H9 (cell line): ENCODE data around the gene ZFAND3. TPM values are rescaled to one million over a fixed set of nuclear protein-coding genes. Genes with fewer than 3 reads are reported as not detected.

Experiments used
- DNase-seq: peaks from one replicate; pipeline ENCODE4 v3.0.0-alpha.2; 2017
- H2AFZ ChIP-seq: one replicate; pipeline ENCODE4 v1.6.1; 2013; ENCODE audit warnings: mild to moderate bottlenecking, low read length, control low read depth, moderate library complexity
- H2AK5ac ChIP-seq: 2 replicates; pipeline ENCODE4 v1.6.1; 2013; ENCODE audit warnings: low read length, control low read depth, mixed read lengths; ENCODE audit not compliant: insufficient read length
- H2BK120ac ChIP-seq: one replicate; pipeline ENCODE4 v1.6.1; 2013; ENCODE audit warnings: low read depth, mild to moderate bottlenecking, low read length, control low read depth, inconsistent platforms; ENCODE audit not compliant: poor library complexity, severe bottlenecking
- H2BK12ac ChIP-seq: 2 replicates; pipeline ENCODE4 v1.6.1; 2013; ENCODE audit warnings: low read length, control low read depth, mixed read lengths, low read depth; ENCODE audit not compliant: insufficient read length
- H2BK15ac ChIP-seq: 2 replicates; pipeline ENCODE4 v1.6.1; 2013; ENCODE audit warnings: low read depth, low read length, control low read depth
- H2BK20ac ChIP-seq: one replicate; pipeline ENCODE4 v1.6.1; 2013; ENCODE audit warnings: low read depth, mild to moderate bottlenecking, low read length, control low read depth, inconsistent platforms; ENCODE audit not compliant: poor library complexity, severe bottlenecking
- H2BK5ac ChIP-seq: 2 replicates; pipeline ENCODE4 v1.6.1; 2013; ENCODE audit warnings: low read length, control low read depth, mixed read lengths; ENCODE audit not compliant: insufficient read length
- H3K14ac ChIP-seq: 2 replicates; pipeline ENCODE4 v1.6.1; 2013; ENCODE audit warnings: low read length, control low read depth; ENCODE audit not compliant: insufficient read depth
- H3K18ac ChIP-seq: 2 replicates; pipeline ENCODE4 v1.6.1; 2013; ENCODE audit warnings: low read depth, mild to moderate bottlenecking, mixed read lengths, low read length, control low read depth; ENCODE audit not compliant: insufficient read length
- H3K23ac ChIP-seq: 2 replicates; pipeline ENCODE4 v1.6.1; 2013; ENCODE audit warnings: low read length, control low read depth, mixed read lengths, low read depth; ENCODE audit not compliant: insufficient read length
- H3K23me2 ChIP-seq: 2 replicates; pipeline ENCODE4 v1.6.1; 2013; ENCODE audit warnings: low read depth, mild to moderate bottlenecking, mixed read lengths, low read length, control low read depth; ENCODE audit not compliant: insufficient read length, poor library complexity, severe bottlenecking
- H3K27ac ChIP-seq: 2 replicates; pipeline ENCODE4 v1.5.1; 2013; ENCODE audit warnings: low read length, control low read depth, mixed read lengths, low read depth; ENCODE audit not compliant: insufficient read length
- H3K27me3 ChIP-seq: 2 replicates; pipeline ENCODE4 v1.6.1; 2013; ENCODE audit warnings: low read length, control low read depth, inconsistent platforms; ENCODE audit not compliant: insufficient read depth
- H3K4ac ChIP-seq: 2 replicates; pipeline ENCODE4 v1.6.1; 2013; ENCODE audit warnings: low read depth, mild to moderate bottlenecking, control low read depth, inconsistent platforms, low read length, moderate library complexity
- H3K4me1 ChIP-seq: 2 replicates; pipeline ENCODE4 v1.6.1; 2013; ENCODE audit warnings: low read length, control low read depth, inconsistent platforms; ENCODE audit not compliant: insufficient read depth
- H3K4me2 ChIP-seq: 2 replicates; pipeline ENCODE4 v1.6.1; 2013; ENCODE audit warnings: low read length, control low read depth, mixed read lengths; ENCODE audit not compliant: insufficient read length, insufficient read depth
- H3K56ac ChIP-seq: 2 replicates; pipeline ENCODE4 v1.6.1; 2013; ENCODE audit warnings: low read depth, mild to moderate bottlenecking, mixed read lengths, low read length, control low read depth; ENCODE audit not compliant: insufficient read length
- H3K79me1 ChIP-seq: 2 replicates; pipeline ENCODE4 v1.6.1; 2013; ENCODE audit warnings: low read depth, mild to moderate bottlenecking, moderate library complexity, low read length, control low read depth, inconsistent platforms; ENCODE audit not compliant: insufficient read depth, poor library complexity, severe bottlenecking
- H3K79me2 ChIP-seq: 2 replicates; pipeline ENCODE4 v1.6.1; 2013; ENCODE audit warnings: low read length, control low read depth, inconsistent platforms; ENCODE audit not compliant: insufficient read depth
- H3K9ac ChIP-seq: 2 replicates; pipeline ENCODE4 v1.6.1; 2013; ENCODE audit warnings: low read length, control low read depth, mixed read lengths; ENCODE audit not compliant: insufficient read length; ENCODE audit errors: extremely low read depth
- H3K9me3 ChIP-seq: one replicate; pipeline ENCODE4 v1.6.1; 2013; ENCODE audit warnings: low read depth, low read length, inconsistent platforms; ENCODE audit not compliant: control insufficient read depth
- H3T11ph ChIP-seq: one replicate; pipeline ENCODE4 v1.6.1; 2013; ENCODE audit warnings: mild to moderate bottlenecking, low read length, control low read depth, inconsistent platforms
- H4K20me1 ChIP-seq: one replicate; pipeline ENCODE4 v1.6.1; 2013; ENCODE audit not compliant: control insufficient read depth, insufficient read length, insufficient read depth
- H4K5ac ChIP-seq: 2 replicates; pipeline ENCODE4 v1.6.1; 2013; ENCODE audit warnings: low read depth, mild to moderate bottlenecking, mixed read lengths, low read length, control low read depth; ENCODE audit not compliant: insufficient read length
- H4K8ac ChIP-seq: replicated peaks from 2 replicates; pipeline ENCODE4 v1.6.1; 2013; ENCODE audit warnings: low read length, control low read depth, mixed read lengths, low read depth; ENCODE audit not compliant: insufficient read length
- H4K91ac ChIP-seq: 2 replicates; pipeline ENCODE4 v1.6.1; 2013; ENCODE audit warnings: low read depth, mild to moderate bottlenecking, moderate library complexity, mixed read lengths, low read length, control low read depth; ENCODE audit not compliant: insufficient read length
- H3K27ac Mint-ChIP-seq, 3 experiments: 2 replicates in 2 of 3; 3 replicates in 1 of 3; pipeline ENCODE4 v1.8.0; 2020 to 2021; ENCODE audit warnings: mixed read lengths in 3 of 3, mild to moderate bottlenecking in 1 of 3, moderate library complexity in 1 of 3
- H3K27me3 Mint-ChIP-seq: 2 replicates; pipeline ENCODE4 v1.8.0; 2021; ENCODE audit warnings: low read depth, mild to moderate bottlenecking, moderate library complexity, mixed read lengths
- H3K36me3 Mint-ChIP-seq, 3 experiments: 2 replicates in 2 of 3; 3 replicates in 1 of 3; pipeline ENCODE4 v1.8.0; 2020 to 2021; ENCODE audit warnings: low read depth in 3 of 3, mixed read lengths in 3 of 3; ENCODE audit not compliant: insufficient read depth in 1 of 3
- H3K4me1 Mint-ChIP-seq, 2 experiments: 2 replicates each; pipeline ENCODE4 v1.8.0; 2020; ENCODE audit warnings: mixed read lengths in 2 of 2
- H3K4me3 Mint-ChIP-seq, 2 experiments: 2 replicates in 1 of 2; 3 replicates in 1 of 2; pipeline ENCODE4 v1.8.0; 2020 to 2021; ENCODE audit warnings: mild to moderate bottlenecking in 2 of 2, mixed read lengths in 2 of 2, moderate library complexity in 1 of 2
- H3K9me3 Mint-ChIP-seq, 2 experiments: 2 replicates in 1 of 2; 3 replicates in 1 of 2; pipeline ENCODE4 v1.8.0; 2020; ENCODE audit warnings: mild to moderate bottlenecking in 2 of 2, mixed read lengths in 2 of 2, moderate library complexity in 1 of 2
- WGBS: extraction: QIAGEN DNeasy Blood & Tissue Kit; methylation state at CpG from one replicate; pipeline ENCODE4 v1.1.7; 2013; ENCODE audit warnings: missing lambda C conversion rate, low lambda C conversion rate, mixed read lengths; ENCODE audit not compliant: insufficient read length; ENCODE audit errors: extremely low coverage; 5-methylcytosine and 5-hydroxymethylcytosine counted together
- total RNA-seq: library from RNA; stranded (reverse); gene quantifications from 2 replicates; pipeline ENCODE4 v1.2.1, GENCODE V29; 2021
- TF ChIP-seq, protein P1 (sequence below): fragments of 200-600 bp; sonication (generic); conservative IDR thresholded peaks from 3 replicates; pipeline ENCODE4 v1.8.0; 2021; ENCODE audit warnings: antibody characterized with exemption, mild to moderate bottlenecking

ZFAND3 gene
- total RNA-seq, 1 experiment from 2014 or later: 57.7 TPM

- no peak overlapping the region for H4K5ac ChIP-seq
- H2AFZ ChIP-seq: no peak overlapping the region
- H3K9me3 Mint-ChIP-seq: 0 out of 5 replicates have a peak, but pooled peaks cover 0 to 2% of the 10 kb centered on the region in 2 experiments
- H3K27ac Mint-ChIP-seq: no peak overlapping the region
- H3K9me3 ChIP-seq: no peaks in the 10 kb centered on the region
- peaks cover 10 to 12% of the 10 kb centered on the region in 2 experiments for H3K4me1 Mint-ChIP-seq
- H3K27ac ChIP-seq: no peak overlapping the region
- no peaks in the 10 kb centered on the region for H3K79me1 ChIP-seq
- WGBS: no CpG with 5 or more reads among the region's 1 CpG
- no peaks in the 10 kb centered on the region for H3K79me2 ChIP-seq
- H3K27me3 Mint-ChIP-seq: no peaks in the 10 kb centered on the region
- no peak overlapping the region for H2BK5ac ChIP-seq
- no peak overlapping the region for H2BK15ac ChIP-seq
- H3K4me2 ChIP-seq: no peak overlapping the region
- no peak overlapping the region for H3K9ac ChIP-seq
- H2BK120ac ChIP-seq: no peak overlapping the region
- no peaks in the 10 kb centered on the region for H3K27me3 ChIP-seq
- H3K56ac ChIP-seq: no peak overlapping the region
- no peaks in the 10 kb centered on the region for H3K4me1 ChIP-seq
- H3K4me3 Mint-ChIP-seq: no peak overlapping the region
- no peak for DNase-seq
- no peak overlapping the region for H4K8ac ChIP-seq
- H2BK12ac ChIP-seq: no peak overlapping the region
- TF ChIP-seq, protein P1, sequence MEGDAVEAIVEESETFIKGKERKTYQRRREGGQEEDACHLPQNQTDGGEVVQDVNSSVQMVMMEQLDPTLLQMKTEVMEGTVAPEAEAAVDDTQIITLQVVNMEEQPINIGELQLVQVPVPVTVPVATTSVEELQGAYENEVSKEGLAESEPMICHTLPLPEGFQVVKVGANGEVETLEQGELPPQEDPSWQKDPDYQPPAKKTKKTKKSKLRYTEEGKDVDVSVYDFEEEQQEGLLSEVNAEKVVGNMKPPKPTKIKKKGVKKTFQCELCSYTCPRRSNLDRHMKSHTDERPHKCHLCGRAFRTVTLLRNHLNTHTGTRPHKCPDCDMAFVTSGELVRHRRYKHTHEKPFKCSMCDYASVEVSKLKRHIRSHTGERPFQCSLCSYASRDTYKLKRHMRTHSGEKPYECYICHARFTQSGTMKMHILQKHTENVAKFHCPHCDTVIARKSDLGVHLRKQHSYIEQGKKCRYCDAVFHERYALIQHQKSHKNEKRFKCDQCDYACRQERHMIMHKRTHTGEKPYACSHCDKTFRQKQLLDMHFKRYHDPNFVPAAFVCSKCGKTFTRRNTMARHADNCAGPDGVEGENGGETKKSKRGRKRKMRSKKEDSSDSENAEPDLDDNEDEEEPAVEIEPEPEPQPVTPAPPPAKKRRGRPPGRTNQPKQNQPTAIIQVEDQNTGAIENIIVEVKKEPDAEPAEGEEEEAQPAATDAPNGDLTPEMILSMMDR: no peak
- H2AK5ac ChIP-seq: no peak overlapping the region
- H3K14ac ChIP-seq: no peak overlapping the region
- H3K23ac ChIP-seq: no peak overlapping the region
- H3K18ac ChIP-seq: no peak overlapping the region
- H4K91ac ChIP-seq: no peak overlapping the region
- no peak overlapping the region for H3T11ph ChIP-seq
- H4K20me1 ChIP-seq: no peaks in the 10 kb centered on the region
- H2BK20ac ChIP-seq: no peak overlapping the region
- peaks cover 3 to 4% (median 3%) of the 10 kb centered on the region in 3 experiments; a peak in 4 of 7 replicates for H3K36me3 Mint-ChIP-seq
- H3K23me2 ChIP-seq: no peaks in the 10 kb centered on the region
- H3K4ac ChIP-seq: no peak overlapping the region
Measured at GRCh38 chr6:38022688-38023087, 203.2 kb downstream of the ZFAND3 start.
